Adipocyte (in vitro differentiated cells): ENCODE data around the gene SYT7.
A peak's percentile ranks its signal among the peaks of the same experiment; 100 is the strongest.

Experiments
- DNase-seq: peaks from one replicate; pipeline ENCODE4 v3.0.0-alpha.2; 2015; ENCODE audit warnings: low read depth
- H3K27me3 ChIP-seq: replicated peaks from 2 replicates; pipeline ENCODE4 v1.7.0; 2013; ENCODE audit warnings: mild to moderate bottlenecking, low read length, moderate library complexity; ENCODE audit not compliant: control insufficient read depth, insufficient read depth
- H3K36me3 ChIP-seq: 2 replicates; pipeline ENCODE4 v1.7.0; 2013; ENCODE audit warnings: low read length, mild to moderate bottlenecking, moderate library complexity; ENCODE audit not compliant: control insufficient read depth, insufficient read depth, severe bottlenecking
- H3K4me1 ChIP-seq: 2 replicates; pipeline ENCODE4 v1.7.0; 2013; ENCODE audit warnings: mild to moderate bottlenecking, low read length, moderate library complexity; ENCODE audit not compliant: control insufficient read depth, insufficient read depth
- H3K4me3 ChIP-seq: 2 replicates; pipeline ENCODE4 v1.7.0; 2013; ENCODE audit warnings: mild to moderate bottlenecking, low read length, moderate library complexity
- H3K9ac ChIP-seq: 2 replicates; pipeline ENCODE4 v1.7.0; 2013; ENCODE audit warnings: mild to moderate bottlenecking, low read length, moderate library complexity
- H3K9me3 ChIP-seq: 2 replicates; pipeline ENCODE4 v1.7.0; 2013; ENCODE audit warnings: mild to moderate bottlenecking, low read length, moderate library complexity; ENCODE audit not compliant: control insufficient read depth

The SYT7 gene

DNA sequence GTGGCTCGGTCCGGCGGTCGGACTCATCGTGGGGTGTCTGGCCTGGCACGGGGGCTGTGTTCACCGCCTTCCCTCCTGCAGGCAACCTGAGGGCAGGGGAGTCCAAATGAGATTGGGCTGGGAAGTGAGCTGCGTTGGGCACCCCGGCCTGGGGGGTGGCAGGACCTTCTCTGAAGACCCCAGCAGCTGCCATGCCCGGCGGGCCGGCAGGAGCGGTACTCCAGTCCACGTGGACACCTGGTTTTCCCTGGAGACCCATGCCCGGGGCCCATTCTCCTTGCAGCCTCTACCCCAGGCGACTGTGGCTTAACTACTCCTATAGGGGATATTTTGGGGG, 47.9 kb downstream of the SYT7 start:
- Histone ChIP-seq H3K9ac (no peak overlapping the region), H3K4me3 (no peak overlapping the region), H3K4me1 (peaks cover 32% of the 10 kb centered on the region), H3K36me3 (no peaks in the 10 kb centered on the region), H3K9me3 (no peaks in the 10 kb centered on the region), H3K27me3 (peaks cover 8% of the 10 kb centered on the region)
- no peak for DNase-seq

- DNase-seq = peak; percentile 32
- H3K9me3 ChIP-seq = no peaks in the 10 kb centered on the region
- no peak overlapping the region for H3K9ac ChIP-seq
- H3K36me3 ChIP-seq = no peaks in the 10 kb centered on the region
- H3K4me3 ChIP-seq = no peak overlapping the region
- peaks cover 32% of the 10 kb centered on the region for H3K4me1 ChIP-seq
- peaks cover 8% of the 10 kb centered on the region for H3K27me3 ChIP-seq
Measured at GRCh38 chr11:61532134-61533038, 48.5 kb downstream of the SYT7 start.

DNA sequence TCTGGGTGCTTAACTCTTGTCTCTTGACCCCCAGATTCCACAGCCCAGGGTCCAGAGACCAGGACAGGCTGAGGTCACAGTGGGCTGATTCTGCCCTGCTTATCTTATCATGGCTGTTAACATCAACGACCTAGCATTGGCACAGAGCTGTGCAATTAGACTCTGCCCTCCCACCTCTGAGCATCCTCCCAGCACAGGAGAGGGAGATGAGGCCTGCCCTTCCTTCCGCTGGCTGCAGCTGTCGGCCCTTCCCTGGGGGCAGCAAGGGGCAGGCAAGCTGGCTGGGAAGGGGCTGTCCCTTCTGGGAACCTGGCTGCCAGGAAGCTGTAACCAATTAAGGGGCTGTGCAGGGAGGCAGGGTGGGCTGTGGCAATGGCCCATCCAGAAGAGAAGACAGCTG, 49.8 kb downstream of the SYT7 start:
- Histone ChIP-seq H3K27me3 (peaks cover 11% of the 10 kb centered on the region), H3K4me3 (no peak overlapping the region), H3K4me1 (peaks cover 32% of the 10 kb centered on the region), H3K9ac (no peak overlapping the region), H3K36me3 (no peaks in the 10 kb centered on the region), H3K9me3 (no peaks in the 10 kb centered on the region)
- no peak for DNase-seq

- Histone ChIP-seq H3K36me3 (no peaks in the 10 kb centered on the region), H3K9me3 (no peaks in the 10 kb centered on the region), H3K4me1 (peaks cover 24% of the 10 kb centered on the region), H3K9ac (no peak overlapping the region), H3K27me3 (peaks cover 16% of the 10 kb centered on the region), H3K4me3 (no peak overlapping the region)
- no peak for DNase-seq
Measured at GRCh38 chr11:61529537-61530225, 51.2 kb downstream of the SYT7 start.

DNA sequence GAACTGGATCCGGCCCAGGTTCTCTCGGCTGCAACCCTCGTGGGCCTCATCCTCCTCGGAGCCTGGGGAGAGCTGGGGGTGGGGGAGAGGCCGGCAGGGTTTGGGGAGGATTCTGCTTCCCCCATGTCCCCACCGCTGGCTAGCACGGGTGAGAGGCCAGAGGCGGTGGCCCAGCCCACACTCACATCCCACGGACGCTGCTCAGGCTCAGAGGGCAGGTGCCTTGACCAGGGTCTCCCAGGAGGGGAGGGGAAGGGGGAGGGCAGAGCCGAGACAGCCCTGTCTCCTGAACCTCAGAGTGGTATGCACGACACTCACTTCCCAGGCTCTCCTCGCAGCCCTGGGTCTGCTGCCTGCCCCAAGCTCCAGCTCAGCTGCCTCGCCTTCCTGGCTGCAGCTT, 52.8 kb downstream of the SYT7 start:
- Histone ChIP-seq H3K9ac (no peak overlapping the region), H3K27me3 (peaks cover 17% of the 10 kb centered on the region), H3K4me1 (peaks cover 22% of the 10 kb centered on the region), H3K4me3 (no peak overlapping the region), H3K36me3 (no peaks in the 10 kb centered on the region), H3K9me3 (no peaks in the 10 kb centered on the region)
- DNase-seq = no peak

DNA sequence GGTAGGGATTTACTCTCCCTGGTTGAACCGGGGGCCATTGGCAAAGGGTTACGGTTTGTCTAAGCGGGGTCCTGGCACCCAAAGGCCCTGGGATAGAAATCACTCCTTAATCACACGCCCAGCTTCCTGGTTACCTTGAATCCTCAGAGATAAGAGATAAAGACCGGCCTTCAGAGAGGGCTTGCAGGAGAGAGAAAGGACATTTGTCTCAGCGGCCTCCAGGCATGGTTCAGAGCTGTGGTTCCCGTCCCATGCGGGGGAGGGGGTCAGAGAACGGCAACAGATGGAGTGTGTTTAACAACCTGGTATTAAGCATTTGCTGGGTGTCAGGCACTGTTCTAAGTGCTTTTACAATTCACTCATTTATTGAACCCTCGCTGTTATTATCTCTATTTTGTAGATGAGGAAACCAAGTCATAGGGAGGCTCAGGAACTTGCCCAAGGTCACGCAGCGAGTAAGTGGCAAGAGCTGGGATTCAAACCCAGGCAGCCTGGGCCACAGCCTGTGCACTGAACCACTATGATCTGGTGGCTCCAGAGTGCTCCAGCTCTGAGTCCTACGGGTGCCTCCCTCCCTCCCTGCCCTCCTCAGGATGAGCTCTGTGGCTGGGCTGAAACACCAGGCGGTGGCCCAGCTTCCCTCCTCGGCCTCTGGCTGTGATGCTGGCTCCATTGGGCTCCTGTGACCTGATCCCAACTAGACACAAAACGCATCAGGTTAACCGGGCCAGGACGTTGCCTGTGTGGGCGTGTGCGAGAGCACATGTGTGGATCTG, 53.7 kb downstream of the SYT7 start:
- Histone ChIP-seq H3K9me3 (no peaks in the 10 kb centered on the region), H3K4me3 (no peak overlapping the region), H3K36me3 (no peaks in the 10 kb centered on the region), H3K27me3 (peaks cover 17% of the 10 kb centered on the region), H3K9ac (no peak overlapping the region), H3K4me1 (peaks cover 12% of the 10 kb centered on the region)
- DNase-seq = no peak

DNA sequence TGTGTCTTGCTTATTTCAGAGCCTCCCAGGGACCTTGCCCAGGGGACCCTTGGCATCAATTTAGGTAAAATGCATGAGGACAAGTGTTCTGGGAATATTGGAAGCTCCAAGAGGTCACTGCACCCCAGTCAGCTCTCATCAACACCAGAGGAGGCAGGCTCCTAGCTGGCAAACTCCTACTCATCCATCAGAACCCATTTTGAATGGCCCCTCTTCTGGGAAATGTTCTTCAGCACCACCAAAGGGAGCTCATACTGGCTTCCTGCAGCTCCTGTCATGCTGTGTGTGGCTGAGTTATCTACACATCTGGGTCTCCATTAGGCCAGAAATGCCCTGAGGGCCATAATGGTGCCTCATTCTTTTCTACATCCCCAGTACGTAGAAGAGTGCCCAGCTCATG, 54.6 kb downstream of the SYT7 start:
- H3K27me3 ChIP-seq = peaks cover 22% of the 10 kb centered on the region
- H3K9me3 ChIP-seq = no peaks in the 10 kb centered on the region
- DNase-seq = no peak
- H3K36me3 ChIP-seq = no peaks in the 10 kb centered on the region
- no peak overlapping the region for H3K4me3 ChIP-seq
- no peak overlapping the region for H3K9ac ChIP-seq
- peaks cover 12% of the 10 kb centered on the region for H3K4me1 ChIP-seq

DNA sequence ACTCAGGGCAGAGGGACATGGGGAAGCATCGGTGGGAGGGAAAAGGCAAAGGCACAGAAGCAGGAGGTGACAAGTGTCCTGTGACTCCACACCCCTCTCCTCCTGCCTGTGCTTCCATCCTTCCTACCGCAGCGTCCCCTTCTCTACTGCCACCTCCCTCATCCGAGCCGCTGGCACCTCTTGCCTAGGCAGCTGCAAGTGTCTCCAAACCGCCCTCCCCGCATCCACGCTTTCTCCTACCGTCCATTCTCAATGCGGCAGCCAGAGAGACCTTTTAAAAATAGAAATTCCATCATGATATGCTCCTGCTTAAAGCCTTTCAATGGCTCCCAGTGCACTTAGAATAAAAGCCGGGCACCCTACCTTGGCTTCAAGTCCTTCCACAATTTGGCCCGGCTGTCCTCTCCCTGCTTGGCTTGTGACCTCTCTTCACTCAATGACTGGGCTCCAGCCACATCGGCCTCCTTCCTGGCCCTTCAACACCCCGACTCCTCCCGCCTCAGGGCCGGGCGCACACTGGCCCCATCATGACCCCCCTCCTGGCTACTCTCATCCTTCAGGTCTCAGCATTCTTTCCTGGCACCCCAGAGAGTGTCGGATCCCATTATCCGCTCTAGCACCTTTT, 55.8 kb downstream of the SYT7 start:
- peaks cover 9% of the 10 kb centered on the region for H3K4me1 ChIP-seq
- no peak overlapping the region for H3K9ac ChIP-seq
- H3K36me3 ChIP-seq = no peaks in the 10 kb centered on the region
- no peak for DNase-seq
- H3K4me3 ChIP-seq = no peak overlapping the region
- H3K9me3 ChIP-seq = no peaks in the 10 kb centered on the region
- peaks cover 22% of the 10 kb centered on the region for H3K27me3 ChIP-seq

GRCh38 chr11:61524446-61524845, 56.4 kb downstream of the SYT7 start:
- Histone ChIP-seq H3K4me3 (no peak overlapping the region), H3K36me3 (no peaks in the 10 kb centered on the region), H3K27me3 (peaks cover 22% of the 10 kb centered on the region), H3K9me3 (no peaks in the 10 kb centered on the region), H3K4me1 (peaks cover 3% of the 10 kb centered on the region), H3K9ac (no peak overlapping the region)
- no peak for DNase-seq

GRCh38 chr11:61522881-61523280, 58.0 kb downstream of the SYT7 start:
- Histone ChIP-seq H3K36me3 (no peaks in the 10 kb centered on the region), H3K9me3 (no peaks in the 10 kb centered on the region), H3K4me1 (no peaks in the 10 kb centered on the region), H3K4me3 (no peak overlapping the region), H3K9ac (no peak overlapping the region), H3K27me3 (peaks cover 22% of the 10 kb centered on the region)
- DNase-seq = no peak
